Testis (tissue), 3 donors: ENCODE data around the gene KRTAP10-8. TPM values are rescaled to one million over a fixed set of nuclear protein-coding genes. Genes with fewer than 3 reads are reported as not detected.

Experiments used
- DNase-seq: peaks from one replicate; pipeline ENCODE4 v3.0.0-alpha.2; 2019
- H3K27ac ChIP-seq, 2 donors: fragments of 200-600 bp; sonication (generic); one replicate each; pipeline ENCODE4 v1.5.1; 2019
- H3K27me3 ChIP-seq: fragments of 200-600 bp; sonication (generic); one replicate; pipeline ENCODE4 v1.5.1; 2019
- H3K36me3 ChIP-seq: fragments of 200-600 bp; sonication (generic); one replicate; pipeline ENCODE4 v1.5.1; 2017; ENCODE audit warnings: low read depth; ENCODE audit errors: missing control alignments
- H3K4me1 ChIP-seq: fragments of 200-600 bp; sonication (generic); one replicate; pipeline ENCODE4 v1.5.1; 2019
- H3K4me3 ChIP-seq, 2 donors: fragments of 200-600 bp; sonication (generic); one replicate each; pipeline ENCODE4 v1.5.1; 2017 to 2019
- H3K9me3 ChIP-seq: fragments of 200-600 bp; sonication (generic); one replicate; pipeline ENCODE4 v1.5.1; 2017
- POLR2A ChIP-seq: fragments of 450-650 bp; IDR thresholded peaks from one replicate; pipeline ENCODE4 v1.6.1; 2017; ENCODE audit warnings: antibody characterized with exemption, mild to moderate bottlenecking, moderate library complexity
- WGBS, 2 donors: methylation state at CpG; one replicate each; pipeline ENCODE4 v1.1.5; 2018; 5-methylcytosine and 5-hydroxymethylcytosine counted together
- intact Hi-C: fragments of 100-400 bp; cut with DNase I; formaldehyde crosslinking; loops from one replicate; pipeline ENCODE4 v1.15.1; 2023; ENCODE audit warnings: low total_unique reads
- polyA plus RNA-seq: library from polyadenylated mRNA; stranded (reverse); fragments of 350-450 nt; fragmentation: Illumina TruSeq; extraction: RNeasy Lipid Tissue Mini Kit (QIAGEN cat#74804); gene quantifications from one replicate; pipeline ENCODE4 v1.2.3, GENCODE V29; 2014; ENCODE audit warnings: low read depth, low replicate concordance; ENCODE audit not compliant: insufficient read depth
- total RNA-seq, 2 donors: library from RNA; depleted of rRNA; stranded (reverse); fragments of >200 nt; gene quantifications; one replicate each; pipeline ENCODE4 v1.2.3, GENCODE V29; 2016
- TF ChIP-seq, protein P1 (sequence below), 3 experiments: fragments of 450-650 bp in 2 of 3; fragments of 200-600 bp in 1 of 3; sonication (generic) in 1 of 3; IDR thresholded peaks; one replicate each; pipeline ENCODE4 v1.5.1; 2016 to 2019; ENCODE audit warnings: antibody characterized with exemption in 3 of 3, mild to moderate bottlenecking in 2 of 3, moderate library complexity in 1 of 3

KRTAP10-8 gene
- total and polyA plus RNA-seq, 3 donors from 2014 or later: not detected

DNA sequence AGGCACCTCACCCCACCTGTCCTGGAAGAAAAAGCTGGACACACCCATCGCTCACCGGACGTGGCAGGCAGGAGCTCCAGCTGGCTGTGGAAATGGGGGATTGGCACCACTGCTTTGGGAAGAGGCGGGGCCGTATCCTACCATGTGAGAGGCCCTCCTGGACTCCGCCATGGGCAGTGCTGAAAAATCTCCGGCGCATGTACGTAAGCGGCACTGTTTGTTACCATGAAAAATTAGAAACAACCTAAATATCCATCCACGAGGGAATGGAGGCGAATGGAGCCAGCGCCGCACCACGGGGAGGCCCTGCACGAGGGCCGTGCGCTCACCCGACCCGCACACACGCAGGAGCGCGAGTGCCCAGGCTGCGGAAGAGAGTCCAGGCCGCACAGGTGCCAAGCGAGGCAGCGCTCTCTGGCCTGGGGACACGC lies 3.1 kb downstream of the KRTAP10-8 start:
- no peak overlapping the region for H3K27ac ChIP-seq
- no peaks in the 10 kb centered on the region for H3K4me1 ChIP-seq
- WGBS, 2 donors: 60 to 76% methylated on average over 24 to 28 of the region's 28 CpGs
- H3K36me3 ChIP-seq: no peaks in the 10 kb centered on the region
- no peak overlapping the region for H3K4me3 ChIP-seq
- no peaks in the 10 kb centered on the region for H3K27me3 ChIP-seq
- H3K9me3 ChIP-seq: no peaks in the 10 kb centered on the region
- intact Hi-C loops: no loop called here
- no peak for DNase-seq
- TF ChIP-seq POLR2A: no peak
- TF ChIP-seq, protein P1, sequence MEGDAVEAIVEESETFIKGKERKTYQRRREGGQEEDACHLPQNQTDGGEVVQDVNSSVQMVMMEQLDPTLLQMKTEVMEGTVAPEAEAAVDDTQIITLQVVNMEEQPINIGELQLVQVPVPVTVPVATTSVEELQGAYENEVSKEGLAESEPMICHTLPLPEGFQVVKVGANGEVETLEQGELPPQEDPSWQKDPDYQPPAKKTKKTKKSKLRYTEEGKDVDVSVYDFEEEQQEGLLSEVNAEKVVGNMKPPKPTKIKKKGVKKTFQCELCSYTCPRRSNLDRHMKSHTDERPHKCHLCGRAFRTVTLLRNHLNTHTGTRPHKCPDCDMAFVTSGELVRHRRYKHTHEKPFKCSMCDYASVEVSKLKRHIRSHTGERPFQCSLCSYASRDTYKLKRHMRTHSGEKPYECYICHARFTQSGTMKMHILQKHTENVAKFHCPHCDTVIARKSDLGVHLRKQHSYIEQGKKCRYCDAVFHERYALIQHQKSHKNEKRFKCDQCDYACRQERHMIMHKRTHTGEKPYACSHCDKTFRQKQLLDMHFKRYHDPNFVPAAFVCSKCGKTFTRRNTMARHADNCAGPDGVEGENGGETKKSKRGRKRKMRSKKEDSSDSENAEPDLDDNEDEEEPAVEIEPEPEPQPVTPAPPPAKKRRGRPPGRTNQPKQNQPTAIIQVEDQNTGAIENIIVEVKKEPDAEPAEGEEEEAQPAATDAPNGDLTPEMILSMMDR (IDR thresholded peaks at IDR 0.05): no peak

DNA sequence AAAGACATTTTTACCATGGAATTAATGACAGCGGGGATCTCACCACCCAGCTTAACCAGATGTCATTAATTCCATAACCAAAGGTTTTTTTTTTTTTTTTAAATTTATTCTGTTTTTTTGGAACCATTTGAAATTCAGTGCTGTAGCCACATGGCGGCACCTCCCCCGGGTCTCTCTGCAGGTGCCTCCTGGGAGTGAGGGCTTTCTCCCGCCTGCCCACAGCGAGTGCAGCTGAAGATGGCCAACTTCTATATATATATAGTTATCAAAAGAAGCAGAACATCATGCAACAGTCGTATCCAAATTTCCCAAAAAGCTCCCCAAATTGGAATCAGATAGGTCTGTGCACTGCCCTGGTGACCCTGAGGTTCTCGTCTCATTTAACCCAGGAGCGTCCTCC lies 3.6 kb downstream of the KRTAP10-8 start:
- WGBS, 2 donors: 66 to 71% methylated on average over 8 of the region's 8 CpGs
- no peak for DNase-seq
- Histone ChIP-seq H3K4me3 (no peak overlapping the region), H3K9me3 (no peaks in the 10 kb centered on the region), H3K27me3 (no peaks in the 10 kb centered on the region), H3K36me3 (no peaks in the 10 kb centered on the region), H3K4me1 (no peaks in the 10 kb centered on the region), H3K27ac (no peak overlapping the region)
- intact Hi-C loops: no loop called here
- no peak for TF ChIP-seq POLR2A
- TF ChIP-seq, protein P1 (IDR thresholded peaks at IDR 0.05): no peak

DNA sequence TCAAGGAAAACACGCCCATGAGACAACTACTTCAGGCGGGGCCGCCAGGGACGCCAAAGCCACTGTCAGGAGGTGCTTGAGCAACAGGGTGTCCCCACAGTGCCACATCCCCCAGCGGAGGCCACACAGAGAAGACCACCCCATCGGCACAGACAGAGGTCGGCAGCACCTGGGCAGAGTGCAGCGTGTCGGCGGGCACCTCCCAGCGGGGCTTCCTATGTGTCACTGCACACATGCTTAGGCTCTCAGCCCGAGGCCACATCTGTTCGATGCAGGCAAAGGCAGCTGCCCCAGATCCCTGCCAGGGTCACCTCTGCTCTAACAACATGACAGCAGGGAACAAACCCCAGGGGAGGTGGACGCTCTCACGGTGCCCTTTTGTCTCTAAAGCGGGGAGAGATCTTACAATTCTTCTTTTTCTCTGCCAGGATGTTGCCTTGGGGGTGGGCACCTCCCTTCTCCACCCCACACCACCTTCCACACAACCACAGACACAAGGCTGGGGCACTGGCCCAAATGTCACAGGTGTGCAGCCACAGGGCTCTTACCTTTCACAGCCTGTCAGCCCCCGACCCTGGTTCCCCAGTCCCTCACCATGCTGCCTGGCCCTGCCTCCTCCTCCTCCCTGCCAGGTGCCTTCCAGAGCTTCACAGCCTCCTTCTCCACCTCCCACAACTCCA lies 4.2 kb downstream of the KRTAP10-8 start:
- TF ChIP-seq, protein P1 (IDR thresholded peaks at IDR 0.05): no peak
- TF ChIP-seq POLR2A: no peak
- intact Hi-C loops: no loop called here
- WGBS, 2 donors: 58 to 85% methylated on average over 7 to 16 of the region's 17 CpGs

DNA sequence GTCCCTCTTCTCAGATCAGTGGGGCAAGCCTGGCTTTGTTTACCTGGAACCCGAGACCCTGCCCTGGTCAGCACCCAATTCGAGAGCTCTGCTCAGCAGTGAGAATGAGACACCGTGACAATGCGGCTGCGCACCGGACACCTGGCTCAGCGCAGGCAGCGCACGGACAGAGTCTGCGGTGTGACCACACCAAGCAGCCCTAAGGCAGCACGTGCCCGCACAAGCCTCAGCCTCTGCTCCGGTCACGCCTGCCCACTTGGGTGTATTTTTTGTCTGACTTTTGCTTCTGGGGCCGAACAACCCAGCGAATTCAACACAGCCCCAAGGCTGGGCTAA lies 4.7 kb downstream of the KRTAP10-8 start:
- intact Hi-C loops: no loop called here
- H3K9me3 ChIP-seq: no peaks in the 10 kb centered on the region
- no peaks in the 10 kb centered on the region for H3K4me1 ChIP-seq
- TF ChIP-seq, protein P1 (IDR thresholded peaks at IDR 0.05): no peak
- TF ChIP-seq POLR2A: no peak
- H3K27ac ChIP-seq: no peak overlapping the region
- H3K36me3 ChIP-seq: no peaks in the 10 kb centered on the region
- no peak for DNase-seq
- no peaks in the 10 kb centered on the region for H3K27me3 ChIP-seq
- H3K4me3 ChIP-seq: no peak overlapping the region
- WGBS, 2 donors: 82 to 91% methylated on average over 15 to 16 of the region's 16 CpGs

More for the DNA sequence above, 4.2 kb downstream of the KRTAP10-8 start:
- H3K36me3 ChIP-seq: no peaks in the 10 kb centered on the region
- no peaks in the 10 kb centered on the region for H3K9me3 ChIP-seq
- DNase-seq: no peak
- no peaks in the 10 kb centered on the region for H3K27me3 ChIP-seq
- H3K4me1 ChIP-seq: no peaks in the 10 kb centered on the region
- no peak overlapping the region for H3K27ac ChIP-seq
- H3K4me3 ChIP-seq: no peak overlapping the region

DNA sequence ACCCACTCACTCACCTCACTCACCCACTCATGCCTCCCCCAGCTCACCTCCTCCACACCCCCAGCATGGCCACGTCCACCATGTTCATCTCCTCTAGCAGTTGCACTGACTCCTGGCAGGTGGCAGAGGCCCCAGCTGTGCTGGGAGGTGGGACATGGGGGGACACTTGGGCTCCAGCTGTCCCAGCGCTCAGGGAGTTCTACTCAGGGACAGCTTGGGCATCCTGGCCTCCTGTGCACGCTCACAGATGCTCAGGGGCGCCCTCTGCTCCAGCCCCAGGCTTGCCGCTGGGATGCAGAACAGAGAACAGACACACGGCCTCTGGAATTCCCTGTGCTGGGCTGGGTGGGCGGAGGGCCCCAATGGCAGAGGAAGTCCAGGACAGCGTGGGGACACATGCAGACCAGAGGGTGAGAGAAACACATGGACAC lies 5.2 kb downstream of the KRTAP10-8 start:
- Histone ChIP-seq H3K27me3 (no peaks in the 10 kb centered on the region), H3K36me3 (no peaks in the 10 kb centered on the region), H3K4me3 (no peak overlapping the region), H3K9me3 (no peaks in the 10 kb centered on the region), H3K27ac (no peak overlapping the region), H3K4me1 (no peaks in the 10 kb centered on the region)
- intact Hi-C loops: no loop called here
- 66 to 71% methylated on average over 8 of the region's 8 CpGs for WGBS, 2 donors
- no peak for TF ChIP-seq POLR2A
- TF ChIP-seq, protein P1 (IDR thresholded peaks at IDR 0.05): no peak
- DNase-seq: no peak
